Endodermal cell (in vitro differentiated cells): ENCODE measurements around the gene POLA2. TPM values are rescaled to one million over a fixed set of nuclear protein-coding genes. Genes with fewer than 3 reads are reported as not detected.

Experiments used
- DNase-seq: peaks from one replicate; pipeline ENCODE4 v3.0.0-alpha.2; 2017
- H3K27ac ChIP-seq: 2 replicates; pipeline ENCODE4 v1.5.1; 2013; ENCODE audit warnings: mild to moderate bottlenecking, low read depth, low read length, moderate library complexity
- H3K27me3 ChIP-seq: 2 replicates; pipeline ENCODE4 v1.6.1; 2013; ENCODE audit warnings: mild to moderate bottlenecking, low read length, moderate library complexity; ENCODE audit not compliant: insufficient read depth, control insufficient read depth, poor library complexity, severe bottlenecking
- H3K36me3 ChIP-seq: 2 replicates; pipeline ENCODE4 v1.7.0; 2013; ENCODE audit warnings: mild to moderate bottlenecking, low read length, moderate library complexity; ENCODE audit not compliant: control insufficient read depth, insufficient read depth
- H3K4me1 ChIP-seq: one replicate; pipeline ENCODE4 v1.7.0; 2013; ENCODE audit warnings: low read length; ENCODE audit not compliant: control insufficient read depth, insufficient read depth
- H3K4me3 ChIP-seq: 2 replicates; pipeline ENCODE4 v1.5.1; 2013; ENCODE audit warnings: mild to moderate bottlenecking, low read length, moderate library complexity
- H3K9ac ChIP-seq: 2 replicates; pipeline ENCODE4 v1.6.1; 2013; ENCODE audit warnings: mild to moderate bottlenecking, low read length, moderate library complexity; ENCODE audit not compliant: poor library complexity, severe bottlenecking; ENCODE audit errors: extremely low read depth
- H3K9me3 ChIP-seq: 2 replicates; pipeline ENCODE4 v1.6.1; 2013; ENCODE audit warnings: mild to moderate bottlenecking, low read length, moderate library complexity; ENCODE audit not compliant: control insufficient read depth
- H3K27ac Mint-ChIP-seq: 2 replicates; pipeline ENCODE4 v1.8.0; 2020; ENCODE audit warnings: mixed read lengths
- H3K27me3 Mint-ChIP-seq: 2 replicates; pipeline ENCODE4 v1.8.0; 2021; ENCODE audit warnings: mild to moderate bottlenecking, mixed read lengths; ENCODE audit not compliant: insufficient read depth
- H3K36me3 Mint-ChIP-seq: 2 replicates; pipeline ENCODE4 v1.8.0; 2020; ENCODE audit warnings: low read depth, mixed read lengths
- H3K4me1 Mint-ChIP-seq: 2 replicates; pipeline ENCODE4 v1.8.0; 2020; ENCODE audit warnings: mixed read lengths
- H3K4me3 Mint-ChIP-seq: 2 replicates; pipeline ENCODE4 v1.8.0; 2020; ENCODE audit warnings: mild to moderate bottlenecking, moderate library complexity, mixed read lengths
- H3K9me3 Mint-ChIP-seq: 2 replicates; pipeline ENCODE4 v1.8.0; 2020; ENCODE audit warnings: mild to moderate bottlenecking, mixed read lengths
- CTCF ChIP-seq: fragments of 200-600 bp; sonication (generic); conservative IDR thresholded peaks from 2 replicates; pipeline ENCODE4 v1.5.0; 2021; ENCODE audit warnings: antibody characterized with exemption, mild to moderate bottlenecking
- WGBS, 2 experiments: methylation state at CpG; one replicate each; pipeline versions ENCODE4 v1.1.5 to v1.1.7; 2013; ENCODE audit warnings: missing lambda C conversion rate in 2 of 2, mixed read lengths in 1 of 2; ENCODE audit not compliant: insufficient coverage in 1 of 2, insufficient read length in 1 of 2; 5-methylcytosine and 5-hydroxymethylcytosine counted together
- total RNA-seq, 2 donors: library from RNA; stranded (reverse); fragmentation: NEBNext Ultra II Directional in 1 of 2; extraction: Animal tissue kit (Norgen Biotek cat#: 25700) in 1 of 2; gene quantifications; 2 replicates in 1 of 2; 3 replicates in 1 of 2; pipeline ENCODE4 v1.2.1, GENCODE V29; 2021

Gene POLA2
- total RNA-seq, 2 donors from 2014 or later: 42.2 to 65.0 TPM

- H3K27ac Mint-ChIP-seq: no peak overlapping the region
- no peak overlapping the region for H3K27ac ChIP-seq
- H3K4me3 ChIP-seq: no peak overlapping the region
- no peaks in the 10 kb centered on the region for H3K36me3 ChIP-seq
- TF ChIP-seq CTCF: no peak
- no peak overlapping the region for H3K4me3 Mint-ChIP-seq
- H3K9me3 ChIP-seq: no peaks in the 10 kb centered on the region
- no peak overlapping the region for H3K9ac ChIP-seq
- H3K27me3 Mint-ChIP-seq: peaks cover 37% of the 10 kb centered on the region
- H3K9me3 Mint-ChIP-seq: no peaks in the 10 kb centered on the region
- DNase-seq: no peak
- H3K36me3 Mint-ChIP-seq: peaks cover 1% of the 10 kb centered on the region
- H3K27me3 ChIP-seq: peaks cover 9% of the 10 kb centered on the region
- H3K4me1 Mint-ChIP-seq: peaks cover 1% of the 10 kb centered on the region
- 86 to 92% methylated on average over 4 to 5 of the region's 5 CpGs for WGBS, 2 experiments
- H3K4me1 ChIP-seq: peaks cover 3% of the 10 kb centered on the region
Observed at GRCh38 chr11:65309006-65309405, 47.2 kb downstream of the POLA2 start.

- 89 to 90% methylated on average over 10 of the region's 10 CpGs for WGBS, 2 experiments
- Mint-ChIP-seq H3K4me3 (no peak overlapping the region), H3K4me1 (peaks cover 4% of the 10 kb centered on the region), H3K36me3 (no peaks in the 10 kb centered on the region), H3K27me3 (peaks cover 42% of the 10 kb centered on the region), H3K9me3 (no peaks in the 10 kb centered on the region), H3K27ac (no peak overlapping the region)
- no peak for TF ChIP-seq CTCF
- H3K27ac ChIP-seq: peak overlapping the region; percentile 32
- H3K36me3 ChIP-seq: no peaks in the 10 kb centered on the region
- H3K27me3 ChIP-seq: peaks cover 13% of the 10 kb centered on the region
- H3K4me1 ChIP-seq: peaks cover 3% of the 10 kb centered on the region
- no peaks in the 10 kb centered on the region for H3K9me3 ChIP-seq
- no peak overlapping the region for H3K4me3 ChIP-seq
- no peak for DNase-seq
- no peak overlapping the region for H3K9ac ChIP-seq
Observed at GRCh38 chr11:65310215-65310614, 48.5 kb downstream of the POLA2 start.

- Histone ChIP-seq H3K4me1 (peaks cover 3% of the 10 kb centered on the region), H3K4me3 (no peak overlapping the region), H3K9ac (no peak overlapping the region), H3K9me3 (no peaks in the 10 kb centered on the region), H3K27ac (peak overlapping the region; percentile 64), H3K36me3 (no peaks in the 10 kb centered on the region), H3K27me3 (peaks cover 13% of the 10 kb centered on the region)
- Mint-ChIP-seq H3K4me1 (peaks cover 5% of the 10 kb centered on the region), H3K4me3 (no peak overlapping the region), H3K27ac (no peak overlapping the region), H3K9me3 (no peaks in the 10 kb centered on the region), H3K27me3 (peaks cover 42% of the 10 kb centered on the region), H3K36me3 (no peaks in the 10 kb centered on the region)
- no peak for DNase-seq
- TF ChIP-seq CTCF: no peak
- WGBS, 2 experiments: 87% methylated on average over 5 of the region's 6 CpGs; no CpG with 5 or more reads in 1 of the 2 experiments
Observed at GRCh38 chr11:65310736-65311135, 49.0 kb downstream of the POLA2 start.
